Stimulated activated CD4-positive, alpha-beta T cell treated with anti-CD3 and anti-CD28 coated beads, Interleukin-12 subunit alpha, Interleukin-12 subunit beta, amount 100 ng/mL, for 4 hours (primary cell): Measurements from ENCODE around the gene SLC25A23.

ENCODE experiments used
- DNase-seq: peaks from one replicate; pipeline ENCODE4 v3.0.0-alpha.2; 2020

SLC25A23 gene

DNA sequence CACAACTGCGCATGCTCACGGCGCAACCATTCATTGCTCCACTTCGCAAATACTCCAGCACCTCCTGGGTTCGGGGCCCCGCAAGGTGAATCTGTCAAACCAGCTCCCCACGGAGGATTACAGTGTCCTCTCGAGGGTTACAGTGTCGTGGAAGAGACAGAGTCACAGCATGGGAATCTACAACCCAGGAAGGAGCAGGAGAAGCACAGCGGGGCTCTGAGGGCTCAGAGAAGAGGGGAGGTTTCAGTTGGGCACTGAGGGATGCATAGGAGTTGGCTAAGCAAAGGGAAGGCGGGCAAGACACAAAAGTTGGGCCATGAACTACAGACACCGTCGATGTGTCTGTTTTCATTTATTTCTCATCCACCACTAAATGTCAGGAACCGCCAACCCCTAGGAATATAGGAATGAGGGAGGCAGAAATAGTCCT is 65.6 kb downstream of the SLC25A23 start:
- DNase-seq = peak; percentile 70

DNA sequence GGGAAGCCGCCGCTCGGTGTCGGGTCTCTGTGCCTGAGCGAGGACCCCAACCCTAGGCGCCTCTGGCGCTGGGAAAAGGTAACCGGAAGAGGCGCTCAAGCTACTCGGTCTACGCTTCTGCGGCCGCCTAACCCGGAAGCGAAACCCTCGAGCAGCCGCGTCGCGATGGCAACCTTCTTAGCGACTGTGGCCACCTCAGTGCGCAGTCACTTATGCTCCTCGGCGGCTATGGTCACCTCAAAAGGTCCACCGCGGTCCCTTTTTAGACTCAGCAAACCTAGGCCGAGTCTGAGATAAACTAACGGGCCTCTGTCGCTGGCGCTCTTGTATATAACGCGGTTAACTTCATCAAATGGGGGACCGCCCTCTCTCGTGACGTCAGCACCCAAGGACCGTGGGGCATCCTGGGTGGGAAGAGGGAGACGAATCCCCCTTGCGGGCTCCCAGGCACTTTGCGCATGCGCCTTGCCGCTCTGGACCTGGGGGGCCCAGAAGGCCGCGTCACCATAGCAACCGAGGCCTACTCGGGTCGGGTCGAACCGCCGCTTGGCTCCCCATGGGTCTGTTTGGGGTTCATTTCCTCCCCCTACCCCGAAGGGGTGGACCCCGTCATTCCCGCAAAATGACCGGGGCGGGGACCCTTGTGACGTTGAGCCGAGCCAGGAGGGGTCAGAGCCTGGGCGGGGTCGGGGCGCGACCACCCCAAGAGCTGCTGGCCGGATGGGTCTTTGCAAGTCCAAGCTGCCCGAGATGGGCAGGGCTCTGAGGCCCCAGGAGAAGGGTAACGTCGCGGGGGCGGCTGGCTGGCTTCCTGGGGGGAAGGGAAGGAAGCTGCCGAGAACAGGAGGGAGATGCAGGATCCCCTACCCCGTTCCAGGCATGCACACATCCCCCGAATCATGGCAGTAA is 66.3 kb downstream of the SLC25A23 start, which contains the start of gene GTF2F1:
GTF2F1 (minus strand) TSS at position 91 of the 909 bp plus-strand sequence. CDS start 169 bp downstream, outside the sequence.
- peak; percentile 92 for DNase-seq

DNA sequence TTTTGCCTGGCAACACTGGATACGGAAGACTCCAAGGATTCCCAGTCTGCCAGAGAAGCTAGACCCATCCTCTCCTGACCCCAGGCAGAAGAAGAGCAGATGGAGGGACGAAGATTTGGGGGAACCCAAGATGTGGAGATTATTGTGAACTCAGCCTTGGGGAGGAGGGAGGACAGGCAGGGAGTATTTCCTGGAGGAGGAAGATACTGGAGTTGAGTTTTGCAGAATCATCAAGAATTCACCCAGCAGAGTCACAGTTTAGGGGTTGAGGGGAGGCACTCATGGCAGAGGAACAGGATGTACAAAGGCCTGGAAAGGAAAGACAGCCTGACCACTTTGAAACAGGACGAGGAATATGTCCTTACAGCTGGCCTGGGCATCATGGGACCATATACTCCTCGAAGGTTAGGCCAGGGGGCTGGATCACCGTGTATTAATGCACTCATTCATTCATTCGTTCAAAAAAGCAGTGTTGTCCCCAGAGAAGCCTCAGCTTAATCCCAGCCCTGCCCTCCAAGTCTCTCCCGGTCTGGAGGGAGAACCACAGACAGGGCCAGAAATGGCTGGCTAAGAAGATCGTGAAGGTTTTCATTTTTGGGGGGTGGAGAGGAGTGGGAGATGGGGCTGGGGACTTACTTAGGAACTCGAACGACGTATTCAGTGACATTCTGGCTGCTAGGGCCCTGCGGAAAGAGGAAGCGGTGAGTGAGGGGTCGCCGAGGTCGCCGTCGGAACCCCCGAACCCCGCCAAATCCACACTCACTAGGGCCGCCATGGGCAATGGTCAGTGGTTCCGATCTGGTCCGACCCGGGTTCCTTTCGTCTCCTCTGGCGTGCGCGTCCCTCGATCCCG is 67.1 kb downstream of the SLC25A23 start:
- no peak for DNase-seq
